ENCODE data around the gene TMEM256.
"Not testable (repeated sequence)": the region's sequence is repeated elsewhere in the genome, so short reads cannot be mapped to it uniquely, and the experiment has no call there.

The TMEM256 gene

GRCh38 chr17:7383742-7384488 lies 20.0 kb downstream of the TMEM256 start:
- DNase-seq (ENCODE audit: low read depth in 2 of 2): peak; percentile 70 to 75

- DNase-seq (ENCODE audit: low read depth in 2 of 2): no peak
These were observed 20.5 kb downstream of the TMEM256 start for GRCh38 chr17:7383371-7383741.

GRCh38 chr17:7382901-7383300 lies 21.0 kb downstream of the TMEM256 start:
- no peak for DNase-seq (ENCODE audit: low read depth in 2 of 2)

GRCh38 chr17:7380855-7381683 lies 22.8 kb downstream of the TMEM256 start, which contains the start of gene TNK1:
TNK1 (plus strand) TSS chr17:7381089; CDS start chr17:7382927, 1,838 bp downstream.
- DNase-seq (ENCODE audit: low read depth in 2 of 2): no peak

GRCh38 chr17:7380321-7380720 lies 23.6 kb downstream of the TMEM256 start:
- DNase-seq (ENCODE audit: low read depth in 2 of 2): no peak

GRCh38 chr17:7379134-7379533 lies 24.8 kb downstream of the TMEM256 start:
- DNase-seq (ENCODE audit: low read depth in 2 of 2): no peak

- no peak for DNase-seq (ENCODE audit: low read depth in 2 of 2)
These were observed 29.5 kb downstream of the TMEM256 start for GRCh38 chr17:7374353-7374752.

GRCh38 chr17:7370853-7371252 lies 33.0 kb downstream of the TMEM256 start:
- no peak for DNase-seq (ENCODE audit: low read depth in 2 of 2)

GRCh38 chr17:7369825-7370224 lies 34.1 kb downstream of the TMEM256 start:
- no peak for DNase-seq (ENCODE audit: low read depth in 2 of 2)

- DNase-seq (ENCODE audit: low read depth in 2 of 2): not testable (repeated sequence)
These were observed 35.3 kb downstream of the TMEM256 start for GRCh38 chr17:7368599-7368994.

- DNase-seq (ENCODE audit: low read depth in 2 of 2): no peak
These were observed 35.8 kb downstream of the TMEM256 start for GRCh38 chr17:7367918-7368598.

- DNase-seq (ENCODE audit: low read depth in 2 of 2): no peak
These were observed 36.8 kb downstream of the TMEM256 start for GRCh38 chr17:7367083-7367482.

- not testable (repeated sequence) for DNase-seq (ENCODE audit: low read depth in 2 of 2)
These were observed 37.9 kb downstream of the TMEM256 start for GRCh38 chr17:7365963-7366362.

GRCh38 chr17:7363311-7363710 lies 40.6 kb downstream of the TMEM256 start:
- DNase-seq (ENCODE audit: low read depth in 2 of 2): no peak

- no peak for DNase-seq (ENCODE audit: low read depth in 2 of 2)
These were observed 42.0 kb downstream of the TMEM256 start for GRCh38 chr17:7361906-7362305.

GRCh38 chr17:7357381-7357780 lies 46.5 kb downstream of the TMEM256 start:
- no peak for DNase-seq (ENCODE audit: low read depth in 2 of 2)

- no peak for DNase-seq (ENCODE audit: low read depth in 2 of 2)
These were observed 47.1 kb downstream of the TMEM256 start for GRCh38 chr17:7356756-7357155.

- peak; percentile 75 to 80 for DNase-seq (ENCODE audit: low read depth in 2 of 2)
These were observed 47.8 kb downstream of the TMEM256 start for GRCh38 chr17:7356072-7356549.

- DNase-seq (ENCODE audit: low read depth in 2 of 2): no peak
These were observed 48.3 kb downstream of the TMEM256 start for GRCh38 chr17:7355573-7355972.

GRCh38 chr17:7355053-7355452 lies 48.8 kb downstream of the TMEM256 start, which contains the start of gene TMEM95:
TMEM95 (plus strand) TSS chr17:7355156; CDS start chr17:7355205, 49 bp downstream.
- no peak for DNase-seq (ENCODE audit: low read depth in 2 of 2)

GRCh38 chr17:7354262-7354843 lies 49.5 kb downstream of the TMEM256 start:
- no peak for DNase-seq (ENCODE audit: low read depth in 2 of 2)
